WI38 (cell line): Measurements from ENCODE around the gene PRR22.
"Not testable (repeated sequence)": the region's sequence is repeated elsewhere in the genome, so short reads cannot be mapped to it uniquely, and the experiment has no call there.

Experiments
- H3K4me3 ChIP-seq: 2 replicates; pipeline ENCODE4 v1.5.1; 2011; ENCODE audit warnings: low read depth, mild to moderate bottlenecking, control low read depth, low read length
- CTCF ChIP-seq: IDR thresholded peaks from 2 replicates; pipeline ENCODE4 v1.5.1; 2012; ENCODE audit warnings: low read depth, mild to moderate bottlenecking, control low read depth, low read length

PRR22 gene

GRCh38 chr19:5782945-5783919 is 1.3 kb downstream of the PRR22 start:
- H3K4me3 ChIP-seq: no peak overlapping the region
- no peak for TF ChIP-seq CTCF

GRCh38 chr19:5782322-5782721 is 2.2 kb downstream of the PRR22 start:
- no peak for TF ChIP-seq CTCF

DNA sequence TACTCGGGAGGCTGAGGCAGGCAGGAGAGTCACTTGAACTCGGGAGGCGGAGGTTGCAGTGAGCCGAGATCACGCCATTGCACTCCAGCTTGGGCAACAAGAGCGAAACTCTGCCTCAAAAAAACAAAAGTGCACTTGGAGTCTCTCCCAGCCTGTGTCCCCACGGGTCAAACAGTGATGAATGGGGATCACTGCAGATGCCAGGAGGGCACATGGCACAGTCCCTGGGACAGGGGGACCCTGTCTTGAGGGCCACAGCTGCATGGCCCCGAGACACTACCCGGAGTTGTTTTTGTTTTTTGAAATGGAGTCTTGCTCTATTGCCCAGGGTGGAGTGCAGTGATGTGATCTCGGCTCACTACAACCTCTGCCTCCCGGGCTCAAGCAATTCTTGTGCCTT is 3.6 kb downstream of the PRR22 start:
- H3K4me3 ChIP-seq: not testable (repeated sequence)

More at GRCh38 chr19:5782322-5782721, 2.2 kb downstream of the PRR22 start:
- H3K4me3 ChIP-seq: no peak overlapping the region

GRCh38 chr19:5778402-5778801 is 6.1 kb downstream of the PRR22 start:
- no peak for TF ChIP-seq CTCF
- H3K4me3 ChIP-seq: no peak overlapping the region

- no peak overlapping the region for H3K4me3 ChIP-seq
- no peak for TF ChIP-seq CTCF
Measured at GRCh38 chr19:5775668-5776309, 8.8 kb downstream of the PRR22 start.

- no peak for TF ChIP-seq CTCF
- no peak overlapping the region for H3K4me3 ChIP-seq
Measured at GRCh38 chr19:5774921-5775320, 9.6 kb downstream of the PRR22 start.

GRCh38 chr19:5773276-5773675 is 11.3 kb downstream of the PRR22 start:
- H3K4me3 ChIP-seq: no peak overlapping the region
- TF ChIP-seq CTCF: no peak
